ENCODE results near the gene PRDM16. TPM values are rescaled to one million over a fixed set of nuclear protein-coding genes. Genes with fewer than 3 reads are reported as not detected.

The PRDM16 gene
- total and polyA plus RNA-seq, 2 of the 8 experiments (the other 6 are each of a cell fraction or from before 2014, with no cell fraction given): 0.39 to 0.43 TPM

DNA sequence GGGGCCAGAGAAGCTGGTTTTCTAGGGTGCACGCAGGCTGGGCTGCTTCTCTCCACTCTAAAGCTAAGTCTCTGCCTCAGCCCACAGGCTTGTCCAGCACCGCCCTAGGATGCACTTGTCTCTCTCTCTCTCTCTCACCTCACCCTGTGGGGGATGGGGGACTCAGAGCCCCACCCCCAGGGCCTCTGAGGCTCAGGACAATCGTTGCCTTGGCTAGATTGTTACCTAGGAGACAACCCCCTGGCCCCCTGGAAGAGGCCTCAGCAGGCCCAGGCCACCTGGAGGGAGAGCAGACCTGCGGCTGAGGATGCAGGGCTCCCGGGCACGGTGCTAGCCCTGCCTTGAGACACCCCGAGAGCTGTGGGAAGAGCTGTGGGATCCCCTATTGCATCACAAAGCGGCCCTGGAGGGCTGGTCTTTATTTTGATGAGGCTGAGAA lies 47.8 kb upstream of the PRDM16 start, which contains the start of gene ACTRT2:
Gene ACTRT2 (plus strand): TSS at position 235 of the 439 bp plus-strand sequence. CDS start 220 bp downstream, outside the sequence.
- no peak within 1 kb of the TSS for H3K4me3 ChIP-seq (ENCODE audit: extremely low read depth in 1 of 4, insufficient read depth in 2 of 4, low read depth in 3 of 4, low read length in 4 of 4)
- no peak within 1 kb of the TSS for H2BK20ac ChIP-seq (ENCODE audit: low read length)
- H3K4me1 ChIP-seq (replicated peaks in 1 of 4; ENCODE audit: control insufficient read depth in 3 of 4, insufficient read depth in 4 of 4, low read length in 3 of 4): peaks cover 0 to 10% (median 0%) of the 10 kb centered on the region in 4 experiments; a peak in 1 of 7 replicates
- TF ChIP-seq EZH2 (IDR thresholded peaks at IDR 0.05; ENCODE audit: low read depth, low read length, severe bottlenecking) (no peak), CTBP2 (IDR thresholded peaks at IDR 0.05; ENCODE audit: borderline replicate concordance, insufficient read depth, insufficient read length, low read length) (no peak)
- H3K4me2 ChIP-seq (ENCODE audit: insufficient read depth in 1 of 2, low read depth in 2 of 2, low read length in 2 of 2): no peak within 1 kb of the TSS
- WGBS, 2 experiments (ENCODE audit: extremely low coverage in 1 of 2, insufficient coverage in 1 of 2, insufficient read length in 1 of 2, insufficient replicate concordance in 2 of 2, low coverage in 1 of 2, low lambda C conversion rate in 2 of 2, missing lambda C conversion rate in 1 of 2): 60% methylated on average over 8 of the region's 8 CpGs; no CpG with 5 or more reads in 1 of the 2 experiments
- H4K8ac ChIP-seq (ENCODE audit: extremely low read depth, insufficient read depth, low read length): no peak within 1 kb of the TSS
- peak within 1 kb of the TSS; percentile 53 for H4K91ac ChIP-seq (replicated peaks; ENCODE audit: insufficient read length, low read length)
- no peak within 1 kb of the TSS for H3K27ac ChIP-seq (ENCODE audit: low read depth, low read length)
- no peak within 1 kb of the TSS for H3K9ac ChIP-seq (replicated peaks in 1 of 4; ENCODE audit: extremely low read depth in 1 of 4, low read depth in 3 of 4, low read length in 3 of 4)
- H2BK120ac ChIP-seq (replicated peaks; ENCODE audit: low read depth, low read length): no peak within 1 kb of the TSS
- peaks cover 7% of the 10 kb centered on the region; the same call in 1 of the 2 replicates for H3K23me2 ChIP-seq (ENCODE audit: low read depth, low read length)
- no peak for FAIRE-seq
- ChIA-PET CTCF (ENCODE audit: partially characterized antibody) (interaction anchor here (1.4 kb wide), 1 partner anchor 403 kb away, joined by 3 read pairs; no protein-coding TSS in a partner anchor), POLR2A (ENCODE audit: partially characterized antibody) (no interaction called here)
- no peak within 1 kb of the TSS for H3K4ac ChIP-seq (replicated peaks; ENCODE audit: insufficient read length, low read depth, low read length)
- H3K79me2 ChIP-seq (ENCODE audit: control insufficient read depth in 1 of 2, insufficient read depth in 2 of 2, low read length in 2 of 2): no peaks in the 10 kb centered on the region
- no peaks in the 10 kb centered on the region for H3K27me3 ChIP-seq (replicated peaks in 1 of 4; ENCODE audit: control insufficient read depth in 3 of 4, extremely low read depth in 1 of 4, insufficient read depth in 3 of 4, low read length in 3 of 4)
- H3K18ac ChIP-seq (ENCODE audit: extremely low read depth, low read length): no peak within 1 kb of the TSS
- no peak for DNase-seq (ENCODE audit: low read depth in 1 of 2, low spot score in 2 of 2)
- H3K36me3 ChIP-seq (ENCODE audit: control insufficient read depth in 2 of 4, insufficient read depth in 4 of 4, low read length in 3 of 4): no peaks in the 10 kb centered on the region; a peak in 1 of 8 replicates
- no peak within 1 kb of the TSS for H2BK15ac ChIP-seq (ENCODE audit: low read length)
- H2AK5ac ChIP-seq (ENCODE audit: low read depth, low read length): no peak within 1 kb of the TSS
- peaks cover 71 to 94% of the 10 kb centered on the region in 2 experiments for H3K9me3 ChIP-seq (ENCODE audit: insufficient read depth in 2 of 2, low read depth in 1 of 2, low read length in 1 of 2)
- H4K20me1 ChIP-seq (replicated peaks in 1 of 2; ENCODE audit: control insufficient read depth in 1 of 2, insufficient read depth in 2 of 2, low read length in 2 of 2): peaks cover 0 to 4% of the 10 kb centered on the region in 2 experiments
- no peak within 1 kb of the TSS for H2BK12ac ChIP-seq (ENCODE audit: low read depth, low read length)
- H3K23ac ChIP-seq (ENCODE audit: insufficient read length): no peak within 1 kb of the TSS
- H4K5ac ChIP-seq (ENCODE audit: insufficient read length, low read depth, low read length): no peak within 1 kb of the TSS
- H3K79me1 ChIP-seq (ENCODE audit: low read depth, low read length): no peaks in the 10 kb centered on the region
- H3K56ac ChIP-seq (replicated peaks; ENCODE audit: insufficient read length, low read depth, low read length): no peak within 1 kb of the TSS
- H2AFZ ChIP-seq (ENCODE audit: low read length): no peak within 1 kb of the TSS
- H2BK5ac ChIP-seq (ENCODE audit: low read depth, low read length): no peak within 1 kb of the TSS
- H3K14ac ChIP-seq (ENCODE audit: insufficient read length): no peak within 1 kb of the TSS

Data from H1 (cell line).